Right lobe of liver (tissue), 6 donors: ENCODE measurements around the gene ST7L. TPM values are rescaled to one million over a fixed set of nuclear protein-coding genes. Genes with fewer than 3 reads are reported as not detected.

ENCODE experiments used
- ATAC-seq, 4 donors: fragments of 200-7000 bp; cut with Tn5 transposase; one replicate each; pipeline ENCODE4 v1.9.1; 2020; ENCODE audit warnings: mild to moderate bottlenecking in 4 of 4, moderate library complexity in 4 of 4
- DNase-seq, 3 donors: peaks; one replicate each; pipeline ENCODE4 v3.0.0-alpha.2; 2020
- H3K27ac ChIP-seq, 3 donors: fragments of 200-600 bp; one replicate each; pipeline ENCODE4 v1.8.0; 2022
- H3K27me3 ChIP-seq, 2 donors: fragments of 200-600 bp; one replicate each; pipeline ENCODE4 v1.8.0; 2022
- H3K36me3 ChIP-seq, 4 donors: fragments of 200-600 bp; sonication (generic) in 1 of 4; one replicate each; pipeline versions ENCODE4 v1.5.1 to v1.8.0; 2017 to 2022; ENCODE audit warnings: control low read depth in 1 of 4
- H3K4me1 ChIP-seq, 4 donors: fragments of 200-600 bp; sonication (generic) in 1 of 4; one replicate each; pipeline versions ENCODE4 v1.5.1 to v1.8.0; 2017 to 2022; ENCODE audit warnings: control low read depth in 1 of 4
- H3K4me3 ChIP-seq, 3 donors: fragments of 200-600 bp; one replicate each; pipeline ENCODE4 v1.8.0; 2022
- H3K9me3 ChIP-seq, 4 donors: fragments of 200-600 bp; sonication (generic) in 1 of 4; one replicate each; pipeline versions ENCODE4 v1.5.1 to v1.8.0; 2017 to 2022; ENCODE audit warnings: control low read depth in 1 of 4
- POLR2A ChIP-seq: fragments of 450-650 bp; IDR thresholded peaks from one replicate; pipeline ENCODE4 v1.6.1; 2017; ENCODE audit warnings: antibody characterized with exemption, mild to moderate bottlenecking
- WGBS: methylation state at CpG from one replicate; pipeline ENCODE4 v1.1.6; 2018; ENCODE audit warnings: low coverage, low lambda C conversion rate; ENCODE audit not compliant: insufficient coverage; ENCODE audit errors: missing lambda C conversion rate; 5-methylcytosine and 5-hydroxymethylcytosine counted together
- intact Hi-C, 2 donors: fragments of 100-400 bp; cut with DNase I; formaldehyde crosslinking; loops; one replicate each; pipeline versions ENCODE4 v1.11.2 to v1.14.1; 2022
- total RNA-seq, 6 experiments: library from RNA; depleted of rRNA in 2 of 6; stranded (reverse); fragments of >200 nt in 2 of 6; fragmentation: NEBNext Ultra II Directional in 3 of 6; extraction: Animal tissue kit (Norgen Biotek cat#: 25700) in 3 of 6; gene quantifications; one replicate each; pipeline versions ENCODE4 v1.1.0 to v1.2.4, GENCODE V29; 2016 to 2023
- TF ChIP-seq, protein P1 (sequence below), 4 donors: fragments of 200-600 bp in 3 of 4; fragments of 450-650 bp in 1 of 4; IDR thresholded peaks; one replicate each; pipeline versions ENCODE4 v1.5.1 to v1.8.0; 2016 to 2022; ENCODE audit warnings: antibody characterized with exemption in 4 of 4, mild to moderate bottlenecking in 2 of 4
- donor health status: DM: no; HTN: yes; CAD: no.
- donor health status: DM: no; HTN: no; CAD: no.
- donor health status: DM: no; HTN: no; CAD: no.
- donor health status: DM: no; HTN: yes; CAD: no.
- donor health status: DM: no; HTN: yes; CAD: no.

Gene ST7L
- total RNA-seq, 6 experiments from 2014 or later: 7.4 to 12.7 (median 8.6) TPM

GRCh38 chr1:112636597-112637253, 17.8 kb upstream of the ST7L start:
- Histone ChIP-seq H3K9me3 (no peaks in the 10 kb centered on the region), H3K4me3 (no peak overlapping the region), H3K27me3 (no peaks in the 10 kb centered on the region), H3K4me1 (peaks cover 0 to 33% (median 12%) of the 10 kb centered on the region in 4 donors), H3K36me3 (no peaks in the 10 kb centered on the region), H3K27ac (peak overlapping the region in 1 of 3 donors; percentile 3)
- ATAC-seq: peak in 1 of 4 donors; percentile 27
- no peak for DNase-seq
- intact Hi-C loops: no loop called here
- TF ChIP-seq POLR2A: no peak
- TF ChIP-seq, protein P1, sequence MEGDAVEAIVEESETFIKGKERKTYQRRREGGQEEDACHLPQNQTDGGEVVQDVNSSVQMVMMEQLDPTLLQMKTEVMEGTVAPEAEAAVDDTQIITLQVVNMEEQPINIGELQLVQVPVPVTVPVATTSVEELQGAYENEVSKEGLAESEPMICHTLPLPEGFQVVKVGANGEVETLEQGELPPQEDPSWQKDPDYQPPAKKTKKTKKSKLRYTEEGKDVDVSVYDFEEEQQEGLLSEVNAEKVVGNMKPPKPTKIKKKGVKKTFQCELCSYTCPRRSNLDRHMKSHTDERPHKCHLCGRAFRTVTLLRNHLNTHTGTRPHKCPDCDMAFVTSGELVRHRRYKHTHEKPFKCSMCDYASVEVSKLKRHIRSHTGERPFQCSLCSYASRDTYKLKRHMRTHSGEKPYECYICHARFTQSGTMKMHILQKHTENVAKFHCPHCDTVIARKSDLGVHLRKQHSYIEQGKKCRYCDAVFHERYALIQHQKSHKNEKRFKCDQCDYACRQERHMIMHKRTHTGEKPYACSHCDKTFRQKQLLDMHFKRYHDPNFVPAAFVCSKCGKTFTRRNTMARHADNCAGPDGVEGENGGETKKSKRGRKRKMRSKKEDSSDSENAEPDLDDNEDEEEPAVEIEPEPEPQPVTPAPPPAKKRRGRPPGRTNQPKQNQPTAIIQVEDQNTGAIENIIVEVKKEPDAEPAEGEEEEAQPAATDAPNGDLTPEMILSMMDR (IDR thresholded peaks at IDR 0.05): no peak

- Histone ChIP-seq H3K27me3 (no peaks in the 10 kb centered on the region), H3K4me3 (no peak overlapping the region), H3K4me1 (peaks cover 0 to 33% (median 12%) of the 10 kb centered on the region in 4 donors), H3K36me3 (no peaks in the 10 kb centered on the region), H3K9me3 (no peaks in the 10 kb centered on the region), H3K27ac (no peak overlapping the region)
- 62% methylated on average over 2 of the region's 2 CpGs for WGBS
- TF ChIP-seq POLR2A: no peak
- TF ChIP-seq, protein P1 (IDR thresholded peaks at IDR 0.05): no peak
- ATAC-seq: no peak
- no peak for DNase-seq
- intact Hi-C loops: no loop called here
Measured at GRCh38 chr1:112636056-112636455, 17.1 kb upstream of the ST7L start.

- H3K9me3 ChIP-seq: no peaks in the 10 kb centered on the region
- peaks cover 0 to 33% (median 12%) of the 10 kb centered on the region in 4 donors for H3K4me1 ChIP-seq
Measured at GRCh38 chr1:112634367-112634766, 15.4 kb upstream of the ST7L start.

DNA sequence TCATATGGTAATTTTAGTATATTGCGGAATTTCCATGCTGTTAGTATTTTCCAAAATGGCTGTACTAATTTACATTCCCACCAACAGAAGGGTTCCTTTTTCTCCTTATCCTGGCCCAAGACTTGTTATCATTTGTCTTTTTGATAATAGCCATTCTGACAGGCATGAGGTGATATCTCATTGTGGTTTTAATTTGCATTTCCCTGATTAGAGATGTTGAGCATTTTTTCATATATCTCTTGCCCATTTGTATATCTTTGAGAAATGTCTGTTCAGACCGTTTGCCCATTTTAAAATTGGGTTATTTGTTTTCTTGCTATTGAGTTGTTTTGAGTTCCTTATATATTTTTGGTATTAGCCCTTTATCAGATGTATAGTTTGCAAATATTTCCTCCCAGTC, 14.7 kb upstream of the ST7L start:
- no peak overlapping the region for H3K4me3 ChIP-seq
- peaks cover 0 to 37% (median 12%) of the 10 kb centered on the region in 4 donors for H3K4me1 ChIP-seq
- DNase-seq: no peak
- no peaks in the 10 kb centered on the region for H3K9me3 ChIP-seq
- H3K27me3 ChIP-seq: no peaks in the 10 kb centered on the region
- no peaks in the 10 kb centered on the region for H3K36me3 ChIP-seq
- 88% methylated on average over 2 of the region's 2 CpGs for WGBS
- intact Hi-C loops: no loop called here
- ATAC-seq: no peak
- TF ChIP-seq, protein P1 (IDR thresholded peaks at IDR 0.05): no peak
- no peak for TF ChIP-seq POLR2A
- no peak overlapping the region for H3K27ac ChIP-seq

More at GRCh38 chr1:112634367-112634766, 15.4 kb upstream of the ST7L start:
- intact Hi-C loops: no loop called here
- Histone ChIP-seq H3K27ac (no peak overlapping the region), H3K27me3 (no peaks in the 10 kb centered on the region), H3K36me3 (no peaks in the 10 kb centered on the region), H3K4me3 (no peak overlapping the region)
- TF ChIP-seq, protein P1 (IDR thresholded peaks at IDR 0.05): no peak
- TF ChIP-seq POLR2A: no peak
- DNase-seq (no peak), ATAC-seq (no peak)

GRCh38 chr1:112629256-112629655, 10.3 kb upstream of the ST7L start:
- no peak for ATAC-seq
- DNase-seq: no peak
- TF ChIP-seq POLR2A: no peak
- TF ChIP-seq, protein P1 (IDR thresholded peaks at IDR 0.05): no peak
- intact Hi-C loops: loop anchor here in 1 of 2 donors (10.0 kb wide), 1 partner anchor 76 kb away; the partner anchor contains the start of gene RHOC
- Histone ChIP-seq H3K4me3 (no peak overlapping the region), H3K4me1 (peaks cover 0 to 33% (median 0%) of the 10 kb centered on the region in 4 donors), H3K9me3 (no peaks in the 10 kb centered on the region), H3K36me3 (no peaks in the 10 kb centered on the region), H3K27ac (no peak overlapping the region), H3K27me3 (no peaks in the 10 kb centered on the region)
